ENCODE measurements around the gene MIDN.

DNA sequence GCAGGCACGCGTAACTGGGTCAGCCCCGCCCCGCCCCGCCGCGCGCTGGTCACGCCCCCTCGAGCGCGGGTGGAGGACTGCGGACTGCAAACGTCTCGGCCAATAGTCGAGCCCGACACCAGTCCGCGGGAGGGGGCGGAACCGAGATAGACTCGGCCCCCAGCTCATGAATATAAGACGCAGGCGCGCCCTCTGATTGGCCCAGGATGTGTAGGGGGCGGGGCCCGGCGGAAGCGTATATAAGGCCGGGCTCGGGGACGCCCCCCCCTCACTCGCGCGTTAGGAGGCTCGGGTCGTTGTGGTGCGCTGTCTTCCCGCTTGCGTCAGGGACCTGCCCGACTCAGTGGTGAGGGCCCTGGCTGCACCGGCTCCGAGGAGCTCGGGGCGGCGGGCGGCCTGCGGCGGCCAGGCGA is 20.7 kb downstream of the MIDN start, which contains the start of gene CIRBP:
- peak; percentile 98 for TF ChIP-seq POLR2A (IDR thresholded peaks at IDR 0.05; ENCODE audit: low read length)
- no peak for TF ChIP-seq GATA1 (IDR thresholded peaks at IDR 0.05; ENCODE audit: low read depth, low read length)
